Vagina (tissue), 2 donors: ENCODE measurements around the gene IMMP2L.

Experiments used
- CTCF ChIP-seq, 3 experiments: fragments of 450-650 bp in 2 of 3; fragments of 200-600 bp in 1 of 3; sonication (generic) in 1 of 3; IDR thresholded peaks; one replicate each; pipeline ENCODE4 v1.5.1; 2017 to 2019; ENCODE audit warnings: antibody characterized with exemption in 3 of 3, mild to moderate bottlenecking in 2 of 3, moderate library complexity in 2 of 3
- POLR2A ChIP-seq, 2 donors: fragments of 450-650 bp; IDR thresholded peaks; one replicate each; pipeline ENCODE4 v1.6.1; 2017; ENCODE audit warnings: antibody characterized with exemption in 2 of 2, mild to moderate bottlenecking in 2 of 2, moderate library complexity in 2 of 2
- POLR2AphosphoS5 ChIP-seq, 2 donors: sonication (generic); formaldehyde crosslinking; IDR thresholded peaks; one replicate each; pipeline ENCODE4 v1.9.0; 2017; ENCODE audit warnings: antibody characterized with exemption in 2 of 2, mild to moderate bottlenecking in 2 of 2, low read depth in 1 of 2; ENCODE audit not compliant: insufficient read depth in 1 of 2

- TF ChIP-seq CTCF (IDR thresholded peaks at IDR 0.05) (no peak), POLR2A (IDR thresholded peaks at IDR 0.05) (no peak), POLR2AphosphoS5 (IDR thresholded peaks at IDR 0.05; ENCODE audit: insufficient read depth in 1 of 2, low read depth in 1 of 2) (no peak)
Measured at GRCh38 chr7:111459757-111460280, 102.5 kb downstream of the IMMP2L start.
